ENCODE data around the gene H6PD. TPM values are rescaled to one million over a fixed set of nuclear protein-coding genes. Genes with fewer than 3 reads are reported as not detected.

H6PD gene
- total and polyA plus RNA-seq, 4 donors: 21.5 to 59.8 (median 32.9) TPM

GRCh38 chr1:9263276-9263855 lies 28.8 kb downstream of the H6PD start:
- Histone ChIP-seq H3K9ac (ENCODE audit: insufficient read depth in 1 of 2, low read length in 2 of 2) (no peak overlapping the region), H3K9me3 (ENCODE audit: control insufficient read depth in 4 of 4, insufficient read depth in 3 of 4, low read length in 3 of 4) (no peaks in the 10 kb centered on the region), H3K36me3 (ENCODE audit: control insufficient read depth in 4 of 4, insufficient read depth in 4 of 4, low read length in 4 of 4) (peaks cover 5 to 37% (median 14%) of the 10 kb centered on the region in 4 donors), H3K4me3 (no peak overlapping the region), H3K4me1 (ENCODE audit: control insufficient read depth in 5 of 5, insufficient read depth in 5 of 5, low read length in 5 of 5) (peaks cover 0 to 10% (median 2%) of the 10 kb centered on the region in 5 donors), H3K27me3 (ENCODE audit: control insufficient read depth in 3 of 3, insufficient read depth in 3 of 3, low read length in 2 of 3) (no peaks in the 10 kb centered on the region), H3K27ac (ENCODE audit: low read depth in 1 of 2, low read length in 1 of 2) (no peak overlapping the region)
- TF ChIP-seq CTCF (IDR thresholded peaks at IDR 0.05; ENCODE audit: control extremely low read depth, extremely low read depth): no peak
- ATAC-seq (ENCODE audit: insufficient read depth, low FRiP score): no peak
- no peak for DNase-seq
- WGBS, 2 donors: 95 to 96% methylated on average over 26 of the region's 26 CpGs

DNA sequence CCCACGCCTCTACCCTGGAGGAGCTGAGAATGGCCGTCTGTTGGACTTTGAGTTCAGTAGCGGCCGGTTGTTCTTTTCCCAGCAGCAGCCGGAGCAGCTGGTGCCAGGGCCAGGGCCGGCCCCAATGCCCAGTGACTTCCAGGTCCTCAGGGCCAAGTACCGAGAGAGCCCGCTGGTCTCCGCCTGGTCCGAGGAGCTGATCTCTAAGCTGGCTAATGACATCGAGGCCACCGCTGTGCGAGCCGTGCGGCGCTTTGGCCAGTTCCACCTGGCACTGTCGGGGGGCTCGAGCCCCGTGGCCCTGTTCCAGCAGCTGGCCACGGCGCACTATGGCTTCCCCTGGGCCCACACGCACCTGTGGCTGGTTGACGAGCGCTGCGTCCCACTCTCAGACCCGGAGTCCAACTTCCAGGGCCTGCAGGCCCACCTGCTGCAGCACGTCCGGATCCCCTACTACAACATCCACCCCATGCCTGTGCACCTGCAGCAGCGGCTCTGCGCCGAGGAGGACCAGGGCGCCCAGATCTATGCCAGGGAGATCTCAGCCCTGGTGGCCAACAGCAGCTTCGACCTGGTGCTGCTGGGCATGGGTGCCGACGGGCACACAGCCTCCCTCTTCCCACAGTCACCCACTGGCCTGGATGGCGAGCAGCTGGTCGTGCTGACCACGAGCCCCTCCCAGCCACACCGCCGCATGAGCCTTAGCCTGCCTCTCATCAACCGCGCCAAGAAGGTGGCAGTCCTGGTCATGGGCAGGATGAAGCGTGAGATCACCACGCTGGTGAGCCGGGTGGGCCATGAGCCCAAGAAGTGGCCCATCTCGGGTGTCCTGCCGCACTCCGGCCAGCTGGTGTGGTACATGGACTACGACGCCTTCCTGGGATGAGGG lies 29.7 kb downstream of the H6PD start:
- no peak for TF ChIP-seq CTCF (IDR thresholded peaks at IDR 0.05; ENCODE audit: control extremely low read depth, extremely low read depth)
- WGBS, 2 donors: 96 to 97% methylated on average over 50 of the region's 50 CpGs
- no peak for ATAC-seq (ENCODE audit: insufficient read depth, low FRiP score)
- no peak for DNase-seq
- no peak overlapping the region for H3K9ac ChIP-seq (ENCODE audit: insufficient read depth in 1 of 2, low read length in 2 of 2)
- peaks cover 0 to 10% (median 2%) of the 10 kb centered on the region in 5 donors for H3K4me1 ChIP-seq (ENCODE audit: control insufficient read depth in 5 of 5, insufficient read depth in 5 of 5, low read length in 5 of 5)
- H3K4me3 ChIP-seq: no peak overlapping the region
- no peaks in the 10 kb centered on the region for H3K9me3 ChIP-seq (ENCODE audit: control insufficient read depth in 4 of 4, insufficient read depth in 3 of 4, low read length in 3 of 4)
- H3K36me3 ChIP-seq (ENCODE audit: control insufficient read depth in 4 of 4, insufficient read depth in 4 of 4, low read length in 4 of 4): peaks cover 5 to 41% (median 13%) of the 10 kb centered on the region in 4 donors
- no peaks in the 10 kb centered on the region for H3K27me3 ChIP-seq (ENCODE audit: control insufficient read depth in 3 of 3, insufficient read depth in 3 of 3, low read length in 2 of 3)
- no peak overlapping the region for H3K27ac ChIP-seq (ENCODE audit: low read depth in 1 of 2, low read length in 1 of 2)

- TF ChIP-seq CTCF (IDR thresholded peaks at IDR 0.05; ENCODE audit: control extremely low read depth, extremely low read depth): no peak
- 94 to 95% methylated on average over 10 of the region's 10 CpGs for WGBS, 2 donors
- Histone ChIP-seq H3K9me3 (ENCODE audit: control insufficient read depth in 4 of 4, insufficient read depth in 3 of 4, low read length in 3 of 4) (no peaks in the 10 kb centered on the region), H3K36me3 (ENCODE audit: control insufficient read depth in 4 of 4, insufficient read depth in 4 of 4, low read length in 4 of 4) (peaks cover 5 to 48% (median 11%) of the 10 kb centered on the region in 4 donors), H3K27me3 (ENCODE audit: control insufficient read depth in 3 of 3, insufficient read depth in 3 of 3, low read length in 2 of 3) (no peaks in the 10 kb centered on the region), H3K27ac (ENCODE audit: low read depth in 1 of 2, low read length in 1 of 2) (no peak overlapping the region), H3K4me3 (no peak overlapping the region), H3K9ac (ENCODE audit: insufficient read depth in 1 of 2, low read length in 2 of 2) (no peak overlapping the region), H3K4me1 (ENCODE audit: control insufficient read depth in 5 of 5, insufficient read depth in 5 of 5, low read length in 5 of 5) (peaks cover 0 to 5% (median 2%) of the 10 kb centered on the region in 5 donors)
- no peak for DNase-seq
- ATAC-seq (ENCODE audit: insufficient read depth, low FRiP score): no peak
These were observed 30.5 kb downstream of the H6PD start for GRCh38 chr1:9265037-9265436.

Data from lung (tissue), 12 donors.